Kidney capillary endothelial cell (primary cell): ENCODE results near the gene IL12B.
"Not testable (repeated sequence)": the region's sequence is repeated elsewhere in the genome, so short reads cannot be mapped to it uniquely, and the experiment has no call there.

Experiments used
- DNase-seq: peaks from one replicate; pipeline ENCODE4 v3.0.0-alpha.2; 2018; ENCODE audit warnings: low spot score

IL12B gene

DNA sequence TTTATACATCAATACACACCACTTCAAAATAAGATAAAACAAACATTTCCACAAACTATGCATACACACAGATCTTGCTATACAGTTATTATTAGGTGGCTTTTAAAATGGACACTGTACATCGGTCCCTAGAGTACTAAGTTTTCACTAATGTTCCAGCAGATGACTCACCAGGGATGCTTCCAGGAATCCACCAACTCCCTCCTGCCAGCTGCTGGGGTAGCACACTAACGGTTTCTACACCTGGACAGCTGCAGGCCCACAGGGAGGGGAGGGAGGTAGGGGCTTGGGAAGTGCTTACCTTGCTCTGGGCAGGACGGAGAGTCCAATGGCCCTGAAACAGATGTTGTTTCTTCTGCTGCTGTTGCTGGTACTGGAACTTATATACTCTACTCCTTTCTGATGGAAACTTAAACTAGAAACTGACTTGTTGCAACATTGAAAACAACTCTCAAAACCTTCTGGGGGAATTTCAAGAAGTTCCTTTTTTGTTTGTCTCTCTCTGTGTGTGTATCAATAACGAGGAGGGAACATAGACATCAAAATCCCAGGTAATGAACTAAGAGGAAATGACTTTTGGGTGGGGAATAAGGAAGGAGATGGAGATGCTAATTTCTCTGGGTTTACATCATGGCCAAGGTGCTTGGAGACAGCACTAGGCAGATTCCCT is at the start of gene IL12B:
TSS of gene IL12B (minus strand) at position 357 of the 670 bp plus-strand sequence. CDS start 3,705 bp downstream, outside the sequence.
- DNase-seq = no peak

DNA sequence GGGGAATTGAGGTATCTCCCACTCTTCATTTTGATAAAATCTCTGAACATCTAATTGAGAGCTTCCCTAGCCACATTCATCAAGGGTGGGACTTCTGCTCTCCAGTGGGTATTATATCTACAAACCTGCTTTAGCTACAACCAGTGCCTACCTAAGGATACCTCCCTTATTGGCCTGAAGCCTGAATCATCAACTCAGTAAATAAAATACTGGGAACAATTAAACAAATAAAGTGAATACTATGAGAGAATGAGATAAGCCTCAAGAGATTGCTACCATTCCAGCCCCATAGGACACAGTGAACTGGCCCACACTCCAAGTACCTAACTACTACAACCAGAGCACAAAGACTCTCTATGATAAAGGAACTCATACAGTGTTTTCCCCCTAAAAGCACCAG is 47.4 kb upstream of the IL12B start:
- DNase-seq = no peak

DNA sequence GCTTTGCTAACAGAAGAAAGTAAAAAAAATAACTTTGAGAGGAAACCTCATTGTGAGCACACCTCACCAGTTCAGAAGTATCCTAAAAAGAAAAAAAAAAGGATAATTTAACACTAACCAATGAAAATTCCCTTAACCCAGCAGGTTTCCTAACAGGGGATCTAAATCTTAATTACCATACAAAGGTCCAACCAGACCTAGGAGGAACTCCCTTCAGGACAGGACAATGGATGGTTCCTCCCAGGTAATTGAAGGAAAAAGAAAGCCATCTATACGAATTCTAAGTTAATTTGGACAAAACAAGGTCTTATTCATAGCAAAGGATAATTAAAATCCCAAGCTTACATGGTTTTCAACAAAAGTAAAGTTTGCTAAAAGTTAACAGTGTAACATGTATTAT is 37.6 kb upstream of the IL12B start:
- not testable (repeated sequence) for DNase-seq

DNA sequence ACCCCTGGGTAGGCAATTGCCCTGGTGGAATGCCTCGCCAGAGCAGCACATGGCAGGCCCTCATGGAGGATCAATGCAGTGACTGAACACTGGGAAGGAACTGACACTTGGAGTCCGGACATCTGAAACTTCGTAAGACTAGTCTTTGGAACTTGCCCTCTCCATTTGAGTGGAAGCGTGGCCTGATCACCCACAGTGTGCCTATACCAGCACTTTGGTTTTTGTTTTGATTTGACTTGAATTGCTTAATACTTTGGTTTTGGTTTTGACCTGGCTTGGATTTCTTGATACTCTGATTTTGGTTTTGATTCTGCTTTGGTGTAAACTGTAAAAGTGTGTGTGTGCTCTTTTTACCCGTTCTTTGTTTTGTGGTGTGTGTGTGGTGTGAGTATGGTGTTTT is 36.5 kb upstream of the IL12B start:
- DNase-seq = not testable (repeated sequence)

DNA sequence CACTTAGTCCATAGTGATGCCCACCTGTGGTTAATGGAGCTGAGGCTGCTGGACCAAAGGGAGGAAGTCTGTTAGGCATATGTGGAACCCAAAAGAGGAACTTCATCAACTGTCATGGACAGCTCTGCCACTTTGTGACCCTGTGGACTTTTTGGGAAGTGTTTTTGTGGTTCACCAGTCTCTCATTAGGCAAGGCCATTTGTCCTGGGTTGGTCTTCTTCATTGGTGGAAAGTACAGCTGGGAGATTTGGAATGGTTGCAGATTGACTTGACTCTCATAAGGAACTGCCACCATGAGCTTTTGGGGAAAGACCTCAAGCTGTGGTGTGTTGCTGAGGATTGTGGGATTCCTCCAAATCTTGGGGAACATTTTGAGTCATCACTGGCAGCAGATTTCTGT is 31.9 kb upstream of the IL12B start:
- no peak for DNase-seq

DNA sequence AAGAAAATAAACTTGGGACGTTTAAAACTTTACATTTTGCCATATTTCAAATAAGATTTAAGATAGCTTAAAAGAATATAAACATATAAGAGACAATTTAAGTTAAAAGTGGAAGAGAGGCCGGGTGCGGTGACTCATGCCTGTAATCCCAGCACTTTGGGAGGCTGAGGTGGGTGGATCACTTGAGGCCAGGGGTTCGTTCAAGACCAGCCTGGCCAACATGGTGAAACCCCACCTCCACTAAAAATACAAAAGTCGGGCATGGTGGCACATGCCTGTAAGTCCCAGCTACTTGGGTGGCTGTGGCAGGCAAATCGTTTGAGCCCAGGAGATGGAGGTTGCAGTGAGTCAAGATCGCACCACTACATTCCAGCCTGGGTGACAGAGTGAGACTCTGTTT is 29.6 kb upstream of the IL12B start:
- DNase-seq = not testable (repeated sequence)

DNA sequence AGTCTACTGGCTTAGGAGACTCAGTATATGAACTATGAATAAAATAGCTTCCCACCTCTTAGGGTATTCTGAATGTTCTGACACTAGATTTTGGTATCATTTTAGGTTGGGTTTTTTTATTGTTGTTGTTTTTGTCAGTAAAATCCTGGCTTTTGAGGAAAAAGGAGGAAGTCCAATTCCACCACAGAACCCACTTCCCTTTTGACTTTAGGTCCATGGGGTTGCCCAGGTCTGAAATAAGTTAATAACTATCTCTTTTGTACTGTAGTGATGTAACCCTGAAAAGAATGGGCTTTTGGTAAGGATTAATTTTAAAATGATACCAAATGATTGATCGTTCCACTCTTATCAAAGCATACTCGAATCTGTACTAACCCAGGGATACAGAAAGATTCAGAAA is 29.1 kb upstream of the IL12B start:
- DNase-seq = no peak

DNA sequence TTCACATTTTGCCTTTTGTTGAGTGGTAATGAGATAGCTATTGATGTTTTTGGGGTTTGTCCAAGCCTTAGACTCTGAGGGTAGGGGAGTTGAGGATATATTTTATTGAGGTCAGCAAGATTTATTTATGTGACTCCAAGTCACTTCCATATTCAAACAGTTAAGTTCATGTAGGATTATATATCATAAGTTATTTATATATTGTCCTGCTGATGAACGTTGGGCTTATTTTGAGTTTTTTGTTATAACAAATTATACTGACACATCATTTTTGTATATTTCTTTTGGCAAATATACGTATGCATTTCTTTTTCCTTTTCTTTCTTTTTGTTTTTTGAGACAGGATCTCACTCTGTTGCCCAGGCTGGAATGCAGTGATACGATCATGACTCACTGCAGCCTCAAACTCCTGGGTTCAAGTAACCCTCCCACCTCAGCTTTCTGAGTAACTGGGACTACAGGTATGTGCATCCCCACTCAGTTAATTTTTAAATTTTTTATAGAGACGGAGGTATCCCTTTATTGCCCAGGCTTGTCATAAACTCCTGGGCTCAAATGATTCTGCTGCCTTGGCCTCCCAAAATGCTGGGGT is 23.5 kb upstream of the IL12B start:
- no peak for DNase-seq

DNA sequence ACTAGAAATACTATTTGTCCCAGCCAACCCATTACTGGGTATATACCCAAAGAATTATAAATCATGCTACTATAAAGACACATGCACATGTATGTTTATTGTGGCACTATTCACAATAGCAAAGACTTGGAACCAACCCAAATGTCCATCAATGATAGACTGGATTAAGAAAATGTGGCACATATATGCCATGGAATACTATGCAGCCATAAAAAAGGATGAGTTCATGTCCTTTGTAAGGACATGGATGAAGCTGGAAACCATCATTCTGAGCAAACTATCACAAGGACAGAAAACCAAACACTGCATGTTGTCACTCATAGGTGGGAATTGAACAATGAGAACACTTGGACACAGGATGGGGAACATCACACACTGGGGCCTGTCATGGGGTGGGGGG is 20.4 kb upstream of the IL12B start:
- not testable (repeated sequence) for DNase-seq

DNA sequence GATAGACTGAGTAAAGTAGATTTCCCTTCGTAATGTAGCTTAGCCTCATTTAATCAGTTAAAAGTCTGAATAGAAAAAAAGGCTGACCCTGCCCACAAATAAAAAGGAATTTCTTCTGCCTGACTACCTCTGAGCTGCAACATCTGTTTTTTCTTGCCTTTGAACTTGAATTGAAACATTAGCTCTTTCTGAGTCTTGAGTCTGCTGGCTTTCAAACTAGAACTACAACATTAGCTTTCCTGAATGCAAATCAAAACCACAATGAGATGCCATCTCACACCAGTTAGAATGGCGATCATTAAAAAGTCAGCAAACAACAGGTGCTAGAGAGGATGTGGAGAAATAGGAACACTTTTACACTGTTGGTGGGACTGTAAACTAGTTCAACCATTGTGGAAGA is 19.9 kb upstream of the IL12B start:
- DNase-seq = not testable (repeated sequence)

DNA sequence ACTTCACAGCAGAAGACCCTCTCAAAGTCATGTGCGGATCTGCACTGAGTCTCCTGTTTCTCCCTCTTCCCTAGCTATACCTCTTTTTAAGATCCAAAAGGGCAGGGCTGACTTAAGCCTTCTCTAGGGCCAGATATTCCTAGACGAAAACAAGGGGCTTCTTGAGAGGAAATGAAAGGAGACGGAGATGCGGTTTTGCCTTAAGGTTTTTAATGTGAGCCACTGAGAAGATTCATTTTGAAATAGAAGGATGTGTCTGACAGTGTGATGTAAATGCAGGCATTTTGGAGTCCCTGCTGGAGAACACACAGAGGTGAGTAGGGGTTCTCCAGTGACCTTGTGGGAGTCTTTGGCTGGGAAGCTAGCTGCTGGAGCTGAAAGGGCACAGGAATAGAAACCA is 15.6 kb upstream of the IL12B start:
- DNase-seq = no peak

DNA sequence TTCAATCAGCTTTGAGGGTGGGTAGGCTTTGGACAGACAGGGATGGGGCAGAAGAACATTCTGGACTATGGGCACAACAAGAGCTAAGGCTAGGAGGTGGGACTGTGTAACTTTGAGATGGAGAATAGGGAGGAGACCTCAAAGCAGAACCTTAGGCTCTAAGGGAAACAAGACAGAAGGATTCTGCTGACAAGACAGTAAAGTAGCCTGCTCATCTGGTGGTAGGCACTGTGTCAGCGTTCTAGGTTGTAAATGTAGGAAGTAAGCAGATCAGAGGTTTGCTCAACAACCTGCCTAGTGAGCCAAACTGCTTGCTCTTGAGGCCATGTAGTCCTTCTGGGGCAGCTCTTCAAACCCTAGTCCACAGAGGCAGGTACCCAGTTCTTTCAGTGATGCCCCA is 15.0 kb upstream of the IL12B start:
- DNase-seq = no peak

DNA sequence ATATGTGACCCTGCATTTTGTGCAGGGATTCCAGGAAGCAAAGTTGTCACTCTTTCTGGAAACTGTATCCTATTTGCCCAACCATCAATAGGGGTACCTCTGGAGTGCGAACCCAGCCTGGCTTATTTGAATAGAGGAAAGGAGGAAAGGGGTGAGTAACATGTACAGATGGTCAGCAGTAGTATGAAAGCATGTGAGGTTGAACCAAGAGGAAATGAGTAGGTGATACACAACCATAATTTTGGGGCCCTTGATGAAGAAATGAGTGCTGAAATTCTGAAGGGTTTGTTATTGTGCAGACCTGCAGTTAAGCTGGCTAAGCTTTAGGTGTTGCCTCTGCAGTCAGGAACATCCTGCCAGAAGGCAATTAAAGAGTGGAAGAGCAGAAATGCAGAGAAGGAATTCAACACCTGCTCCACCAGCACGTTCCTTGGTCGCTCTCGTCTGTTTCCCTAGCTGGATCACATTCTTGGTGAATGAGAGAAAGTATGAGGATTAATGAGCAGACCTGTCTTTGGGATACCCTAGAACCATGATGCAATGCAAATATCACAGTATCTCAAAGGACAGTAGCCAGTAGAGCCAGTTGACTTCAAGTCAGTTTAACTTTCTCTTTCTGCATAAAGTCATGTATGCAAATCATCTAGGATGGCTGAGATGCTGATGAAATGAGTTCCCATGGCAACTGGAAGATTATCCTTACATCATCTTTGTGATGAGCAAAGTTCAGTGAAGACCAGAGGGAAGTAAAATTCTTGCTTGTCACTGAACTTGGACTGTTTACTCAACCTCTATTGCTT is 13.2 kb upstream of the IL12B start:
- no peak for DNase-seq

DNA sequence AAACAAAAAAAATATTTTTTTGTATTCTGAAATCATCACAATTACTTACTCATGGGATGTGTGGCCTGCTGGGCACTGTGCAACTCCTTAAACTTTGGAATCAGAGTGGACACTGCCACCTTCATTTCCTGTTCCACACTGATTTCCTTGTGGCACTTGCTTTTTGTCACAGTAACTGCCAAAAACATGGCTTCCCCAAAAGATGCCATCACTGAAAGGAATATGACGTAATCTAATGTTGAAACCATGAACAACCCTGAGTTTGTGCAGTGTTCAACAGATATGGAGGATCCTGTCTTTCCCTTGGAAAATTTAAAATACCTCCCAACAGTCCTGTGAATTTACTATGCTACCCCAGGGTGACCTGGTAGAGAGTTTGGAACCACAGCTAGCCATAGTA is 12.6 kb upstream of the IL12B start:
- DNase-seq = no peak

DNA sequence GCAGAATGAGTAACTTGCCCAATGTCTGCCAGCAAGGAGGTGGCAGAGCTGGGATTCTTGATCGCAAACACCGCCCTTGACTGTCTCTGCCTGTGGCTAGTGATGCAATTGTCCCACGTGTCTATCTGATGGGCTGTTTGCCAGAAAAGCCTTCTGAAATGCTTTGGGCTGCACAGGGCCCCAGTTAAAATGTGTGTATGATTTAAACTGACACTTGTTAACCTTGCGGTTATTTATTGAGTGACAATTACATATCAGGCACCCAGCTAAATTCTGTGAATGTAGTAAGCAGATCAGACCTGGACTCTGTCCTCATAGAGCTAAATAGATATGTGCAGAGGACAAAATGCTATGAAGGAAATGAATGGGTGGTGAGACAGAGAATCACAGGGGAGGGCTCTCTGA is 11.6 kb upstream of the IL12B start:
- no peak for DNase-seq

DNA sequence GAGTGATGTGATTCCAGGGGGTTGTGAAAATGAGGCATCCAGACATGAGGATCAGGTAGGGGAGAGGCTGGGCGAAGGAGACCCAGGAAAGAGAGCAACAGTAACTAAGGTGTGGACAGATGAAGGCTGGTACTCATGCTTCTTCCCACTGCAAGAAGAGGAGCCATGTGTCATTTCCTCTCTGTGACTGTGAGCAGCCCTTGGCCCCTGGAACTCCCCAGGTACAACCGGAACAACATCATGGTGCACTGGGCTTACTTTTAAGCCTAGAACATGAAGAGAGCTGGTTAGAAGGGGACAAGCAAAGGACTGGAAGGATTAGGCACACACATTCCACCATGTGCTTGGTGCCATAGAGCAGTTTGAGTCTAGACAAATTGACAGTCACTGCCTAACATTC is 10.9 kb upstream of the IL12B start:
- DNase-seq = no peak

DNA sequence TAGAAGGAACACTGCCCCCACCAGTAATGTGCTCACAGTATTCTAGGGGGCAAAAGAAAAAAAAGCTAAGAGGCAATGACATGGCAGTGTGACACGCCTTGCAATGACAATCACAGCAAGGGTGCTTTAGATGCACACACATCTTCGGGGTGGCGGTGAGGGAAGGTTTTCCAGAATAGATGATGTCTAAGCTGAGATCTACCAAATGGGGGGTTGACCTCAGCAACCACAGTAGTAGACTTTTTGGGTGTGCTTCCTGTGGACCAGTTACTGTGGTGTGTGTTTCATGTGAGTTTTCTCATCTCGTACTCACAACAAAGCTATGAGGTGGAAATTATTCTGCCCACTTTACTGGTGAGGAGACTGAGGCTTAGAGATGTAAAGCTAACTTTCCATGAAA is 10.2 kb upstream of the IL12B start:
- DNase-seq = no peak

DNA sequence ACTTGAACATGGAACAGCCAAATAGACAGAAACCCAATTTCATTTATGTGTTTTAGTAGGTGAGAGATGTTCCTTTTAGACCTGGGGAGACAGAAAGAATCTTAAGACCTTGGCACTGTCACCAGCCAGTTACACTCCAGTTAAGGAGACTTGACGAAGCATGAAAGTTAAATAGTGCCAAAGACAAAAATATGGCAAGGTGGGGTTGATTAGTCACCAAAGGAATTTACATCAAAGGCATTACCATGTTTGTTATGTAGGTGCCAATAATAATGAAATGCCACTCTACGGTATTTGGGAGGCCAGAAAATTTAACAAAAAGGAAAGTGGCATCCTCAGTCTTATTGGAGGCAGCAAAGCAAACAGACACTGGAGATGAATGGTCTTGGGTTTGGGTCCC is 9.2 kb upstream of the IL12B start:
- DNase-seq = no peak

DNA sequence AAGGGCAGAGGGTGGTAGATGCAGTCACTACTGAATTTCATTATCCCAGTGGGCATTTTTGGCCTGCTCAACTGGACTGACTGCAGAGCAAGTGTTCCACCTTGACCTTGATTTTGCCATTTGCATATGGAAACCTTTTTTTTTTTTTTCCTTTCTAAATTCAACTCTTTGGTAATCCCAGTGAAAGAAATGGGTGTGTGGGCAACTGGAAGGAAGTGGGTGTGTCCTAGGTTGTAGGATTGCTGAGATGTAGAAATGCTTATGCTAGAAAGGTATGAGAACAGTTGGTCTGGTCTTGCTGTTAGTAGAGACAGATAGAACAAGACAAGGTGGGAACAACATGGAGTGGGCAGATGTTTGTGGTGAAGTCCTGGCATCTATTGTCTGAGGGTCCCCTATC is 7.8 kb upstream of the IL12B start:
- no peak for DNase-seq

DNA sequence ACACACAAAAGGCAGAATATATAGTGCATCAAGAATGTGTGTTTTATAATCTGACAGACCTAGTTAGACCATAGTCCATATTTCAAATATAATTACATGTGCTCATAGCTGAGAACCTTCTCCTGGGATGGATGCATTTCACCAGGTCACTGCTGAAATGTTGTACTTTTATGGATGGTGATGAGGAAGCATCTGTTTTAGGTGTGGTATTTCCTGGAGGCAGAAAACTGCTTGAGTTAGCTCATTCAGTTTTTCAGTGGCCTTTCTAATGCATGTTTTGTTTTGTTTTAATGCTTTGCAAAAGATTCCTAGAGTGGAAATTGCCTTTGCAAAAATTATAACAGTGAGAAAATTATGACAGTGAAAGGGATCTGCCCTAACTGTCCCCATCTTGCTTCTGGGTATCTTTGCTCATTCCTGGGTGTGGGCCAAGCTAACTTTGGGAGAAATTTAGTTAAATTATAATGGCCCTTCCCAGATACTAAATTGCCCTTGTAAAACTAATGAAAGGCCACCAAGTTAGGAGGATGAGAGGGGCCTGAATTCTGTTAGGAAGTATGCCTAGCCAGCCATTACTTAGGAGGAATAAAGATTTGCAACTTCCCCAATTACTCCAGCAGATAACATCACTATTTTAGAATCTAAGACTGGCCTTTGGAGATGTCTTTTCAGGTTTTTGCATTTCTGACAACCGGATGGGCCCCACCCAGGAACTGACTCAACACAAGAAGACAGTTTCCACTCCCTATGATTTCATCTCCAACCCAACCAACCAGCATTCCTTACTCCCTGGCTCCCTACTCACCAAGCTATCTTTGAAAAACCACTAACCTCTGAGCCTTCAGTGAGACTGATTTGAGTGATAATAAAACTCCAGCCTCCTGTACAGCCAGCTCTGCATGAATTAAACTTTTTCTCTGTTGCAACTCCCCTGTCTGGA is 7.0 kb upstream of the IL12B start:
- DNase-seq = peak; percentile 33

DNA sequence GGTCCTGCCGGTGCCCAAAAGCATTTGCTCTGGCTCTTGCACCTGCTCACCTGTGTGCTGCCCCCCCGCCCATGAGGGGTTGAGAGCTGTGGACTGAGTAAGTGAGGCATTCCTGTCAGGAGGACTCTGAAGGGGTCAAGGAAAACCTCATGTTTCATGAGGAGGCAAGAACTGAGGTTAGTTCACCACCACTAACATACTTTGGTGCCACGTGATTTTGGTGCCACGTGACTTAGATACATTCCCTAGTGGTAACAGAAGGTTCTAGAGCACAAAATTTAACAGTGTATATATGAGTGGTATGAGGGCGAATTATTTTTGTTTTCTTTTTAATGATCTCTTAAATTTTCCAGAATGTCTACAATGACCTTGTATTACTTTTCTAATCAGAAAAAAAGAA is 6.3 kb upstream of the IL12B start:
- no peak for DNase-seq

DNA sequence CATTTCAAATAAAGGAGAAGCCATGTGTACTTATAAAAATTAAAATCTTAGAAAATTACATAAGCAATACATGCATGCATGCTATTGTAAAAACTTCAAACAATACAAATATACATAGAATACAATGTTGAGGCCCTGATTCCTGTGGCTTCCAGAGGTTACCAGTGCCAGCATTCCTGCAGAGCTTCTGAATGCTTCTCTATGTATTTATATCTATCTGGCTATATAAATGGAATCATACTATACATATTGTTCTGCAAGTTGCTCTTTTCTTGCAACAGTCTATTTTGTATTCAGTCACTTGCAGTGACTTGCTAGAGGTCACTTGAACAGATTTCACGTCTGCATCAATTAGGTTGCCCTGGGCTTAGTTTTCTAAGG is 3.2 kb upstream of the IL12B start:
- DNase-seq = no peak
